CD14-positive monocyte (primary cell): ENCODE measurements around the gene KRT26. TPM values are rescaled to one million over a fixed set of nuclear protein-coding genes. Genes with fewer than 3 reads are reported as not detected.

ENCODE experiments used
- DNase-seq, 3 donors: peaks; one replicate each; pipeline ENCODE4 v3.0.0-alpha.2; 2011 to 2022
- H2AFZ ChIP-seq: 2 replicates; pipeline ENCODE4 v1.6.0; 2012; ENCODE audit warnings: mild to moderate bottlenecking, low read depth, low read length, inconsistent platforms; ENCODE audit not compliant: insufficient read depth, poor library complexity, severe bottlenecking
- H3K27ac ChIP-seq, 2 donors: 1 replicate in 1 of 2; 2 replicates in 1 of 2; pipeline ENCODE4 v1.5.1; 2012 to 2013; ENCODE audit warnings: low read length in 2 of 2, control low read depth in 1 of 2, inconsistent platforms in 1 of 2, low read depth in 1 of 2, mild to moderate bottlenecking in 1 of 2
- H3K27me3 ChIP-seq, 2 donors: one replicate each; pipeline versions ENCODE4 v1.6.0 to v1.6.1; 2011 to 2013; ENCODE audit warnings: low read length in 2 of 2; ENCODE audit not compliant: control insufficient read depth in 2 of 2, insufficient read depth in 2 of 2
- H3K36me3 ChIP-seq, 2 donors: replicated peaks in 1 of 2; 1 replicate in 1 of 2; 2 replicates in 1 of 2; pipeline versions ENCODE4 v1.5.1 to v1.6.1; 2012 to 2013; ENCODE audit warnings: low read length in 2 of 2, control low read depth in 1 of 2, inconsistent platforms in 1 of 2, mild to moderate bottlenecking in 1 of 2; ENCODE audit not compliant: insufficient read depth in 2 of 2, control insufficient read depth in 1 of 2
- H3K4me1 ChIP-seq, 2 donors: 1 replicate in 1 of 2; 2 replicates in 1 of 2; pipeline versions ENCODE4 v1.5.1 to v1.6.1; 2012 to 2013; ENCODE audit warnings: low read length in 2 of 2, control low read depth in 1 of 2, inconsistent platforms in 1 of 2, mild to moderate bottlenecking in 1 of 2, moderate library complexity in 1 of 2; ENCODE audit not compliant: insufficient read depth in 2 of 2, control insufficient read depth in 1 of 2
- H3K4me2 ChIP-seq: replicated peaks from 2 replicates; pipeline ENCODE3; 2012; ENCODE audit warnings: low read length, moderate library complexity, mild to moderate bottlenecking; ENCODE audit not compliant: poor library complexity, severe bottlenecking; ENCODE audit errors: extremely low read depth
- H3K4me3 ChIP-seq, 3 experiments: fragments of 200-600 bp in 1 of 3; sonication (generic) in 1 of 3; replicated peaks in 1 of 3; 1 replicate in 2 of 3; 2 replicates in 1 of 3; pipeline ENCODE4 v1.5.1; 2011 to 2013; ENCODE audit warnings: low read length in 3 of 3, mild to moderate bottlenecking in 3 of 3, control low read depth in 2 of 3, low read depth in 2 of 3, inconsistent platforms in 1 of 3, moderate library complexity in 1 of 3
- H3K79me2 ChIP-seq: 2 replicates; pipeline ENCODE4 v1.6.0; 2012; ENCODE audit warnings: mild to moderate bottlenecking, control low read depth, inconsistent platforms, low read length, moderate library complexity; ENCODE audit not compliant: insufficient read depth
- H3K9ac ChIP-seq: 2 replicates; pipeline ENCODE4 v1.6.0; 2017; ENCODE audit warnings: low read length, mild to moderate bottlenecking; ENCODE audit not compliant: insufficient read depth, poor library complexity, severe bottlenecking
- H3K9me3 ChIP-seq, 2 donors: replicated peaks in 1 of 2; 1 replicate in 1 of 2; 2 replicates in 1 of 2; pipeline versions ENCODE4 v1.5.1 to v1.6.1; 2012 to 2013; ENCODE audit warnings: low read length in 2 of 2, control low read depth in 1 of 2; ENCODE audit not compliant: control insufficient read depth in 1 of 2, insufficient read depth in 1 of 2
- H4K20me1 ChIP-seq: 2 replicates; pipeline ENCODE4 v1.6.0; 2012; ENCODE audit warnings: mild to moderate bottlenecking, low read length, control low read depth, moderate library complexity; ENCODE audit not compliant: insufficient read depth
- H3K27ac Mint-ChIP-seq, 7 donors: one replicate each; pipeline ENCODE4 v1.8.0; 2020; ENCODE audit warnings: mild to moderate bottlenecking in 7 of 7, mixed read lengths in 7 of 7, moderate library complexity in 6 of 7, inconsistent platforms in 2 of 7
- H3K27me3 Mint-ChIP-seq, 3 donors: one replicate each; pipeline ENCODE4 v1.8.0; 2021 to 2022; ENCODE audit warnings: low read depth in 3 of 3, mild to moderate bottlenecking in 3 of 3, mixed read lengths in 3 of 3, moderate library complexity in 3 of 3, inconsistent platforms in 1 of 3
- H3K36me3 Mint-ChIP-seq, 2 donors: one replicate each; pipeline ENCODE4 v1.8.0; 2020; ENCODE audit warnings: mixed read lengths in 2 of 2, inconsistent platforms in 1 of 2, mild to moderate bottlenecking in 1 of 2
- H3K4me1 Mint-ChIP-seq: one replicate; pipeline ENCODE4 v1.8.0; 2020; ENCODE audit warnings: mild to moderate bottlenecking, mixed read lengths
- H3K4me3 Mint-ChIP-seq, 2 donors: one replicate each; pipeline ENCODE4 v1.8.0; 2020; ENCODE audit warnings: mild to moderate bottlenecking in 2 of 2, mixed read lengths in 2 of 2, moderate library complexity in 1 of 2
- H3K9me3 Mint-ChIP-seq, 7 donors: one replicate each; pipeline ENCODE4 v1.8.0; 2020 to 2022; ENCODE audit warnings: mixed read lengths in 7 of 7, mild to moderate bottlenecking in 6 of 7, moderate library complexity in 6 of 7, inconsistent platforms in 2 of 7
- CTCF ChIP-seq: fragments of 200-600 bp; IDR thresholded peaks from one replicate; pipeline ENCODE4 v1.8.0; 2022; ENCODE audit warnings: antibody characterized with exemption, mild to moderate bottlenecking
- WGBS: methylation state at CpG from one replicate; pipeline ENCODE4 v1.1.5; 2013; ENCODE audit warnings: missing lambda C conversion rate; ENCODE audit not compliant: insufficient coverage; 5-methylcytosine and 5-hydroxymethylcytosine counted together
- intact Hi-C, 2 donors: fragments of 100-400 bp; cut with micrococcal nuclease; formaldehyde crosslinking; loops; one replicate each; pipeline versions ENCODE4 v1.15.0 to v1.15.1; 2023
- polyA plus RNA-seq, 3 donors: library from polyadenylated mRNA; depleted of rRNA in 1 of 3; unstranded in 2 of 3; stranded (reverse) in 1 of 3; fragments of 300-500 nt in 2 of 3; fragments of >200 nt in 1 of 3; fragmentation: Illumina TruSeq in 2 of 3; gene quantifications; 1 replicate in 2 of 3; 2 replicates in 1 of 3; pipeline ENCODE4 v1.2.3, GENCODE V29; 2012 to 2021

The KRT26 gene
- polyA plus RNA-seq, 3 donors = not detected

- Histone ChIP-seq H3K4me1 (no peaks in the 10 kb centered on the region), H3K27me3 (peaks cover 51 to 53% of the 10 kb centered on the region in 2 donors), H3K79me2 (no peaks in the 10 kb centered on the region), H3K9ac (no peak overlapping the region), H3K36me3 (no peaks in the 10 kb centered on the region), H3K27ac (no peak overlapping the region), H3K4me2 (no peak overlapping the region), H3K4me3 (no peak overlapping the region), H3K9me3 (no peaks in the 10 kb centered on the region), H4K20me1 (no peaks in the 10 kb centered on the region), H2AFZ (no peak overlapping the region)
- no peaks in the 10 kb centered on the region for H3K36me3 Mint-ChIP-seq
- peaks cover 39 to 48% (median 44%) of the 10 kb centered on the region in 3 donors for H3K27me3 Mint-ChIP-seq
- intact Hi-C loops = no loop called here
- H3K9me3 Mint-ChIP-seq = no peaks in the 10 kb centered on the region
- H3K27ac Mint-ChIP-seq = no peak overlapping the region
- H3K4me3 Mint-ChIP-seq = no peak overlapping the region
- no peak for TF ChIP-seq CTCF
- H3K4me1 Mint-ChIP-seq = no peaks in the 10 kb centered on the region
- WGBS = no CpG with 5 or more reads among the region's 3 CpGs
- DNase-seq = no peak
These were observed 34.1 kb upstream of the KRT26 start for GRCh38 chr17:40806131-40806530.

- Histone ChIP-seq H3K9ac (no peak overlapping the region), H4K20me1 (no peaks in the 10 kb centered on the region), H3K9me3 (no peaks in the 10 kb centered on the region), H3K36me3 (no peaks in the 10 kb centered on the region), H3K27me3 (peaks cover 35 to 42% of the 10 kb centered on the region in 2 donors), H3K4me3 (no peak overlapping the region), H3K4me2 (no peak overlapping the region), H3K4me1 (no peaks in the 10 kb centered on the region), H3K27ac (no peak overlapping the region), H3K79me2 (no peaks in the 10 kb centered on the region), H2AFZ (no peak overlapping the region)
- no peak overlapping the region for H3K27ac Mint-ChIP-seq
- H3K4me1 Mint-ChIP-seq = no peaks in the 10 kb centered on the region
- H3K9me3 Mint-ChIP-seq = no peaks in the 10 kb centered on the region
- H3K36me3 Mint-ChIP-seq = no peaks in the 10 kb centered on the region
- TF ChIP-seq CTCF = peak; percentile 89
- H3K27me3 Mint-ChIP-seq = peaks cover 29 to 38% (median 33%) of the 10 kb centered on the region in 3 donors
- DNase-seq = peak; percentile 51 to 66 (median 59)
- WGBS = 23% methylated on average over 8 of the region's 13 CpGs
- no peak overlapping the region for H3K4me3 Mint-ChIP-seq
- intact Hi-C loops = loop anchor here (2.0 to 5.0 kb wide), 3 partner anchors 745 to 859 kb away; no protein-coding TSS in a partner anchor
These were observed 31.6 kb upstream of the KRT26 start for GRCh38 chr17:40803617-40804082.
